Measurements from ENCODE around the gene LONRF2.
"Not testable (repeated sequence)": the region's sequence is repeated elsewhere in the genome, so short reads cannot be mapped to it uniquely, and the experiment has no call there.

Gene LONRF2

GRCh38 chr2:100350661-100351185, 28.4 kb upstream of the LONRF2 start:
- H3K4me3 ChIP-seq (ENCODE audit: low read length) = no peak overlapping the region
- TF ChIP-seq CTCF (IDR thresholded peaks at IDR 0.05; ENCODE audit: insufficient read depth, low read depth, low read length, missing control alignments) = no peak
- no peak for DNase-seq (ENCODE audit: low read depth)

GRCh38 chr2:100345144-100345543, 22.8 kb upstream of the LONRF2 start:
- H3K4me3 ChIP-seq (ENCODE audit: low read length); DNase-seq (ENCODE audit: low read depth): not testable (repeated sequence)

DNA sequence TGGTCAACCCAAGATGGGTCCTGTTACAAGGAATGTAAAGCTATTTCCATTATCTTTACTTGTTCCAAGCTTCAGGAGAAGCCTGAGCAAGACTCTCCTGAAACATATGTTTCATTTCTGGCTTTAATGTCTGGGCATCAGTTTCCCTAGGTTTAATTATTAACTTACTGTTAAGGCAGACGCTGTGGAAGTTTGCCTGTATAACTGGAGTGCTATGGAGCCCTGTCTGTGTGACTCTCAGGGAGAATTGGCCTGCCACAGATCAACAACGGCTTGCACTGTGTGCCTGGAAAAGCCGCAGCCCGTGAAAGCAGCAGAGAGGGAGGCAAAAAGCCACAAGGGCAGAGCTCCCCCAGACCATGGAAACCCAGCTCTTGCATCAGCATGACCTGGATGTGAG, 22.1 kb upstream of the LONRF2 start:
- no peak for TF ChIP-seq CTCF (IDR thresholded peaks at IDR 0.05; ENCODE audit: insufficient read depth, low read depth, low read length, missing control alignments)
- no peak for DNase-seq (ENCODE audit: low read depth)
- H3K4me3 ChIP-seq (ENCODE audit: low read length) = no peak overlapping the region

- not testable (repeated sequence) for H3K4me3 ChIP-seq (ENCODE audit: low read length); DNase-seq (ENCODE audit: low read depth)
Observed at GRCh38 chr2:100342466-100342865, 20.2 kb upstream of the LONRF2 start.

GRCh38 chr2:100339823-100340222, 17.5 kb upstream of the LONRF2 start:
- no peak for TF ChIP-seq CTCF (IDR thresholded peaks at IDR 0.05; ENCODE audit: insufficient read depth, low read depth, low read length, missing control alignments)
- no peak overlapping the region for H3K4me3 ChIP-seq (ENCODE audit: low read length)
- DNase-seq (ENCODE audit: low read depth) = no peak

GRCh38 chr2:100334929-100335328, 12.6 kb upstream of the LONRF2 start:
- TF ChIP-seq CTCF (IDR thresholded peaks at IDR 0.05; ENCODE audit: insufficient read depth, low read depth, low read length, missing control alignments) = no peak
- no peak overlapping the region for H3K4me3 ChIP-seq (ENCODE audit: low read length)
- DNase-seq (ENCODE audit: low read depth) = no peak

GRCh38 chr2:100327742-100328141, 5.4 kb upstream of the LONRF2 start:
- no peak for TF ChIP-seq CTCF (IDR thresholded peaks at IDR 0.05; ENCODE audit: insufficient read depth, low read depth, low read length, missing control alignments)
- H3K4me3 ChIP-seq (ENCODE audit: low read length) = no peak overlapping the region
- DNase-seq (ENCODE audit: low read depth) = no peak

GRCh38 chr2:100321179-100321865, 979 bp downstream of the LONRF2 start:
- TF ChIP-seq CTCF (IDR thresholded peaks at IDR 0.05; ENCODE audit: insufficient read depth, low read depth, low read length, missing control alignments) = no peak
- H3K4me3 ChIP-seq (ENCODE audit: low read length) = no peak overlapping the region
- peak; percentile 33 for DNase-seq (ENCODE audit: low read depth)

Data from epithelial cell of esophagus (primary cell).